PC-9 (cell line): ENCODE measurements around the gene EWSR1.

Experiments
- CTCF ChIP-seq: fragments of 200-600 bp; sonication (generic); conservative IDR thresholded peaks from 2 replicates; pipeline ENCODE4 v1.6.1; 2017; ENCODE audit warnings: mixed run types, antibody characterized with exemption, mild to moderate bottlenecking, moderate library complexity
- EZH2 ChIP-seq: fragments of 200-600 bp; sonication (generic); IDR thresholded peaks from 2 replicates; pipeline ENCODE4 v1.8.0; 2017; ENCODE audit warnings: antibody characterized with exemption, low read depth

GRCh38 chr22:29292379-29292778 lies 24.3 kb downstream of the EWSR1 start:
- TF ChIP-seq CTCF (no peak), EZH2 (no peak)
